Activated CD4-positive, alpha-beta memory T cell treated with anti-CD3 and anti-CD28 coated beads for 36 hours (primary cell): Measurements from ENCODE around the gene PTGR2. TPM values are rescaled to one million over a fixed set of nuclear protein-coding genes. Genes with fewer than 3 reads are reported as not detected.

Experiments
- CTCF ChIA-PET: fragments of 350-600 bp; sonication (Branson Sonifier 250); formaldehyde crosslinking; loops from one replicate; lab custom pipeline; 2021; ENCODE audit warnings: antibody characterized with exemption, inconsistent platforms; lab: Charles Lee
- POLR2A ChIA-PET: fragments of 350-600 bp; sonication (Branson Sonifier 250); formaldehyde crosslinking; loops from one replicate; lab custom pipeline; 2021; ENCODE audit warnings: antibody characterized with exemption; lab: Charles Lee
- DNase-seq: peaks from one replicate; pipeline ENCODE4 v3.0.0-alpha.2; 2020
- H3K27ac Mint-ChIP-seq: one replicate; pipeline ENCODE4 v1.8.0; 2021; ENCODE audit warnings: mixed read lengths
- H3K27me3 Mint-ChIP-seq: one replicate; pipeline ENCODE4 v1.8.0; 2021; ENCODE audit warnings: mixed read lengths
- H3K36me3 Mint-ChIP-seq: one replicate; pipeline ENCODE4 v1.8.0; 2021; ENCODE audit warnings: mixed read lengths
- H3K4me1 Mint-ChIP-seq: one replicate; pipeline ENCODE4 v1.8.0; 2021; ENCODE audit warnings: low read depth, mixed read lengths
- H3K4me3 Mint-ChIP-seq: one replicate; pipeline ENCODE4 v1.8.0; 2021; ENCODE audit warnings: mild to moderate bottlenecking, mixed read lengths
- H3K9me3 Mint-ChIP-seq: one replicate; pipeline ENCODE4 v1.8.0; 2021; ENCODE audit warnings: mixed read lengths
- intact Hi-C: fragments of 100-400 bp; cut with micrococcal nuclease; formaldehyde crosslinking; loops from one replicate; pipeline ENCODE4 v1.15.1; 2023
- total RNA-seq, 2 experiments: library from RNA; stranded (reverse); gene quantifications; one replicate each; pipeline ENCODE4 v1.2.3, GENCODE V29; 2021

PTGR2 gene
- total RNA-seq: 10 to 100 TPM in 1 of 2 experiments, 1 to 10 TPM in 1; 9.9 to 10.3 TPM

DNA sequence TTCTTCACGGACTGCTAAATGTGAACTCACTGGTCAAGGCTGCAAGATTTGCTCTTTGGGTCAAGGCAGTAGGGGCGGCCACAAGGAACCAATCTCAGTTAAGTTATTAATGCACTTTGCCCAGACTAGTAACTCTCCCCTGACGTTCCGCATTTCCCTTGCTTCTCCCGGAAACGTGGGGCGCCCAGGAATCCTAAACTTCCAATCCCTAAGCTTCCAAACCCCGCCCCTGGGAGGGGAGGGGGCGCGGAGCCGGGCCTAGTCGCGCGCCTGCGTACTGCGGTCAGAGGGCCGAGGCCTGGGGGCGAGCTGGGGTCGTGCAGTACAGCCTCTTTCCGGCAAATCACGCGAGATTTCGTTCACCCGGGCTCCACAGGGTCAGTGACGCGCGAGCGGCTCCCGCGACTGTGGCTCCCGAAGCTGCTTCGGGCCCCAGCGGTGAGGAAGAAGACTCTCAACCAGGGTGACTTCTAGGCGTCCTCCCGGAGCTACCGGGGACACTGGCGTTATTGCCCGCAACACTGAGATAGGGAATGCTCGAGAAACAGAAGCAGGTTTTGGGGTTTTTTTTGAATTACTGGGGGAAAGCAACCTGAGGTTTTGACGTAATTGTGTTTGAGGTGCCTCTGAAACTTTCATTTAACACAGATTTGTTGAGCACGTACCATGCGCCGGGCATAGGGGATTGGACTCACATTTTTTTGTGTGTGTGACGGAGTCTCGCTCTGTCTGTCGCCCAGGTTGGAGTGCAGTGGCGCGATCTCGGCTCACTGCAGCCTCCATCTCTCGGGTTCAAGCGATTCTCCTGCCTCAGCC, at the start of gene PTGR2:
PTGR2 (plus strand) TSS at position 265 of the 816 bp plus-strand sequence. CDS start 7,032 bp downstream, outside the sequence.
- peaks cover 6% of the 10 kb centered on the region for H3K36me3 Mint-ChIP-seq
- DNase-seq: peak; percentile 92
- intact Hi-C loops: loop anchor here (1.0 kb wide), 1 partner anchor 35 kb away; the partner anchor contains the start of gene ZNF410
- POLR2A ChIA-PET: interaction anchor here (0.6 to 2.9 kb wide), 6 partner anchors 13 to 123 kb away, joined by 3 to 10 read pairs (median 4); partner anchors contain the start of gene ZNF410
- CTCF ChIA-PET: interaction anchor here (0.8 to 1.5 kb wide), 7 partner anchors 25 to 93 kb away, joined by 3 to 5 read pairs (median 4); partner anchors contain the start of gene ZNF410
- peak within 1 kb of the TSS; percentile 98 for H3K27ac Mint-ChIP-seq
- no peaks in the 10 kb centered on the region for H3K9me3 Mint-ChIP-seq
- peaks cover 21% of the 10 kb centered on the region for H3K4me1 Mint-ChIP-seq
- peak within 1 kb of the TSS; percentile 98 for H3K4me3 Mint-ChIP-seq
- no peaks in the 10 kb centered on the region for H3K27me3 Mint-ChIP-seq

DNA sequence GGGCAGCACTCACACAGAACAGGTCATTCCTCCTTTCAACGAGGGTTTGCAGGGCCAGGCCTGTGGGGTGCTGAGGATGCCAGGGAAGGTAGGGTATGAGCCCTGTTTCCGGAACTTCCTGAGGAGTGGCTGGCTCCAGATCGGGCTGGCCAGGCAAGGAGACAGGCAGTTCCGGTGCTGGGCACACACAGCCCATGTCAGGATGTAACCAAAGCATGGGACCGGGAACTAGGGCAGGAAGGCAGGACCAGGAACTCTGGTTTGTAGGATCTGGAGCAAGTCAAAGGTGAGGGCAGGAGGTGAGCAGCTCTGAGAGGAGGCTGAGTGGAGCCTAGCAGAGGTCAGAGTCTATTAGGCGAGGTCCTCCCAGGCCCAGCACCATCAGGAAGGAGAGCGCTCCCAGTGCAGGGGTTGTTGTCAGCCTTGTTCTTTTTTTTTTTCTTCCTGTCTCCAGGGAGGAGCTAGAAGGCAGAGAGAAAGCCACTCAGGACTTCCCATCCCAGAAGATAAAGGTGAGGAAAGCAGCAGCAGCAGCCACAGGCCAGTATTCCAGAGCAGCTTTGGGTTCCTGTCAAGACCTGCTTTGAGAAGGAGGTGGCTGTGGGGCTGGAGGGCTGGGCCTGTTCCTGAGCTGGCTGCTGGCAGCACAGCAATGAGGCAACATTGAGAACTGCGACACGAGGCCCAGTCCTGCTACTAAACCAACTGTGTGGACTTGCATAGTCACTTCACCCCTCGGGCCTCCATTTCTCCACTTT, 49.0 kb upstream of the PTGR2 start:
- Mint-ChIP-seq H3K4me1 (no peaks in the 10 kb centered on the region), H3K36me3 (no peaks in the 10 kb centered on the region), H3K27me3 (no peaks in the 10 kb centered on the region), H3K9me3 (no peaks in the 10 kb centered on the region), H3K4me3 (no peak overlapping the region), H3K27ac (no peak overlapping the region)
- CTCF ChIA-PET: interaction anchor here (1.1 to 2.5 kb wide), 2 partner anchors 74 to 129 kb away, joined by 3 to 8 read pairs; no protein-coding TSS in a partner anchor
- no peak for DNase-seq
- POLR2A ChIA-PET: interaction anchor here (0.5 kb wide), 1 partner anchor 26 kb away, joined by 4 read pairs; no protein-coding TSS in a partner anchor
- intact Hi-C loops: no loop called here

DNA sequence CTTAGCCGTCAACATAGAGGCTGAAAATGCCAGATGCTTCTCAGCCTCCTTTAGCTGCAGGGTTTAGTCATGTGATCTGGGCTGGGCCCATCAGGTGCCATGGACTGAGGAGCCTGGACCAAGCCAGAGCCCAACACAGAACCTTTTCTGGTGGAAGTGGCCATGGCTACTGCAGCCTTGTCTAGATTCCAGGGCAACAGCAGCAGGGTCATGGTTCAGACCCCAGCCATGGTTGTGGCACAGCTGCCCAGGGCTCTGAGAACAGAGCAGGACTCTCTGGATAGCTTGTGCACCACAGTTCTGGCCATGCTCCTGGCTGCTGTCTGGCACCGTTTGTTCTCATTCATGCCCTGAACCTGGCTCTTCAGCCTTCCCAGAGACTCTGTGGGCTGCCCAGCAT, 47.0 kb upstream of the PTGR2 start:
- ChIA-PET POLR2A (no interaction called here), CTCF (interaction anchor here (0.5 to 0.6 kb wide), 2 partner anchors 11 to 12 kb away, joined by 3 read pairs; no protein-coding TSS in a partner anchor)
- no peaks in the 10 kb centered on the region for H3K4me1 Mint-ChIP-seq
- H3K36me3 Mint-ChIP-seq: no peaks in the 10 kb centered on the region
- no peaks in the 10 kb centered on the region for H3K27me3 Mint-ChIP-seq
- H3K9me3 Mint-ChIP-seq: no peaks in the 10 kb centered on the region
- intact Hi-C loops: no loop called here
- no peak overlapping the region for H3K27ac Mint-ChIP-seq
- H3K4me3 Mint-ChIP-seq: no peak overlapping the region
- DNase-seq: no peak

DNA sequence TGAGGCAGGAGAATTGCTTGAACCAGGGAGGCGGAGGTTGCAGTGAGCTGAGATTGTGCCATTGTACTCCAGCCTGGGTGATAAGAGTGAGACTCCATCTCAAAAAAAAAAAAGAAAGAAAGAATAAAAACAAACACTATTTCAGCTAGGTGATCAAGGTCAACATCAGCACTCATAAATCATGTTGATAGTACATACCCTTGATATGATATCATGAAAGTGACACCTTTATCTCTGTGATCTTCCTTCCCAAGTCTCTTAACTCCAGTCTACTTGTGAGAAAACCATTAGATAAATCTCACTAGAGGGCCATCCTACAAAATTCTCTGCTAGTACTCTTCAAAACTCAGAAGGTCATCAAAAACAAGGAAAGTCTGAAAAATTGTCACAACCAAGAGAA, 44.2 kb upstream of the PTGR2 start:
- no peak for DNase-seq
- peaks cover 7% of the 10 kb centered on the region for H3K4me1 Mint-ChIP-seq
- CTCF ChIA-PET: no interaction called here
- H3K9me3 Mint-ChIP-seq: no peaks in the 10 kb centered on the region
- intact Hi-C loops: no loop called here
- POLR2A ChIA-PET: no interaction called here
- no peaks in the 10 kb centered on the region for H3K36me3 Mint-ChIP-seq
- H3K4me3 Mint-ChIP-seq: no peak overlapping the region
- H3K27ac Mint-ChIP-seq: no peak overlapping the region
- no peaks in the 10 kb centered on the region for H3K27me3 Mint-ChIP-seq

DNA sequence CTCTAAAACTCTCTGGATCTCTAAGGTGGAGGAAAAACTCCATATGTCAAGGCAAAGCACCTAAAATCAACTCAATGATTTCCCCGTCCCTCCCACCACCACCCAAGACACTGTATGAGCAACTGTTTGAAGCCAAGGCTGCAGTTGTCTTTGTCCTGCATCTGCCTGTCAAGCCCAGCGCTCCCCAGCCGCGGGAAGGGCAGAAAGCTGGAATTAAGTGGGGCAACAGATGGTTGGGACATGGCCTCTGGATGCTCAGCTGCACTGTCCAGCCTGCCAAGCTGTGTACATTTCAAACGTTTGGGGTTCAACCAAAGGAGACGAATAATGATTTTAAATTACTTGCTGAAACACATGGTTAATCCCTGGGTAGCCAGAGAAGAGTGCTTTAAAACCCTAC, 42.2 kb upstream of the PTGR2 start:
- DNase-seq: no peak
- Mint-ChIP-seq H3K27me3 (no peaks in the 10 kb centered on the region), H3K4me1 (peaks cover 12% of the 10 kb centered on the region), H3K9me3 (no peaks in the 10 kb centered on the region), H3K4me3 (no peak overlapping the region), H3K27ac (no peak overlapping the region), H3K36me3 (no peaks in the 10 kb centered on the region)
- POLR2A ChIA-PET: no interaction called here
- intact Hi-C loops: no loop called here
- CTCF ChIA-PET: no interaction called here

DNA sequence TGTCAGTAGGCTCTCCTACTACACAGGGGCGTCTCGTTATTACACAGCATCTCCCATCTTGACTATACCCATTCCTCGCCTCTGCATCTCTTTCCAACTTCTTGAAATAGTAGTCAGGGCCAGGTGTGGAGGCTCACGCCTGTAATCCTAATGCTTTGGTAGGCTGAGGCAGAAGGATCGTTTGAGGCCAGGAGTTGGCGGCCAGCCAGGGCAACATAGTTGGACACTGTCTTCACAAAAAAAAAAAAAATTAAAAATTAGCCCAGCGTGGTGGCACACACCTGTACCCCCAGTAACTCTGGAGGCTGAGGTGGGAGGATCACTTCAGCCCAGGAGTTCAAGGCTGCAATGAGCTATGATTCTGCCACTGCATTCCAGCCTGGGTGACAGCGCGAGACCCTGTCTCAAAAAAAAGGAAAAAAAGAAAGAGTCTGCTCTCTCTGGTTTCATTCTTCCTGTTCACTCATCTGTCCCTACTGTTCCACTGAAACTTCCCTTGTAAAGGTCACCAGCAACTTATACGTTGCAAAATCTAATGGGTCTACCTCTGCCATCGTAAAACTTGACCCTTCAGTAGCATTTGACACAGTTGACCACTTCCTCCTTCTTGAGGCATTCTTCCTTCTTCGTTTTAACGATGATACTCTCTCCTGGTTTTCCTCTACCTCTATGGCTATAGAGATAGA, 41.0 kb upstream of the PTGR2 start:
- H3K9me3 Mint-ChIP-seq: no peaks in the 10 kb centered on the region
- no peak for DNase-seq
- no peak overlapping the region for H3K27ac Mint-ChIP-seq
- intact Hi-C loops: no loop called here
- no peaks in the 10 kb centered on the region for H3K36me3 Mint-ChIP-seq
- ChIA-PET CTCF (interaction anchor here (1.2 kb wide), 1 partner anchor 16 kb away, joined by 3 read pairs; no protein-coding TSS in a partner anchor), POLR2A (no interaction called here)
- H3K27me3 Mint-ChIP-seq: no peaks in the 10 kb centered on the region
- H3K4me1 Mint-ChIP-seq: peaks cover 14% of the 10 kb centered on the region
- H3K4me3 Mint-ChIP-seq: no peak overlapping the region

DNA sequence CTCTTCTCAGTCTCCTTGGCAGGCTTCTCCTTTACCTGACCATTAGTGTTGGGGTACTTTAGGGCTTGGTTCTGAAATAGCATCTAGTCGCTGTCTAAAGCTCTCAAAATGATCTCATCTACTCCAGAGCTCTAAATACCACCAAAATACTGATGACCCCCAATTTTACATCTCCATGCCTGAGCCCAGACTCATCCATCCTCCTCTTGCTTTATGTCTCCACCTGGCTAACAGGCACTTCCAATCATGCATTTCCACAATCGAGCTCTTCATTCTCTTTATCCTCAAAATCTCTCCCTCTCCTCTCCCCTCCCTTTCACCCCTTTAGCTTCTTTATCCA, 40.5 kb upstream of the PTGR2 start:
- intact Hi-C loops: no loop called here
- H3K27ac Mint-ChIP-seq: no peak overlapping the region
- H3K9me3 Mint-ChIP-seq: no peaks in the 10 kb centered on the region
- H3K4me1 Mint-ChIP-seq: peaks cover 14% of the 10 kb centered on the region
- no peaks in the 10 kb centered on the region for H3K36me3 Mint-ChIP-seq
- H3K27me3 Mint-ChIP-seq: no peaks in the 10 kb centered on the region
- ChIA-PET POLR2A (interaction anchor here (0.6 kb wide), 1 partner anchor 685 kb away, joined by 3 read pairs; no protein-coding TSS in a partner anchor), CTCF (interaction anchor here (1.2 kb wide), 1 partner anchor 15 kb away, joined by 3 read pairs; no protein-coding TSS in a partner anchor)
- no peak for DNase-seq
- H3K4me3 Mint-ChIP-seq: no peak overlapping the region

DNA sequence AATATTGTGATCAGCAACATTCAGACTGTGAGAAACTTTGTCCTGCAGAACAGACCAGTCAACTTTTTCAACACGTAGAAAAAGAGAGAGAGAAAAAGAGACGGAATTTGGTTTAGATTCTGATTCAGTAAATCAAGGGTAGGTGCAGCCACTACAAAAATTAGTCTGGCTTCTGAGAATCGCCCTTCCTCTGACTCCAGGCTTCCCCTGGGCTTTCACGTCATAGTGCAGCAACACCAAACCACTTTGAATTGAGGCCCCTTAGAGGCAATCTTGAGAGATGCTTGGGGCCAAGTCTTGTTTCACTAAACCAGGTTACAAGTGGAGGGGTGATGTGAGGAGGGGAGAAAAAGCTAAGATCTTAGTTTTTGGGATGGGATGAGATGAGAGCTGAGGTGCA, 37.5 kb upstream of the PTGR2 start:
- Mint-ChIP-seq H3K36me3 (no peaks in the 10 kb centered on the region), H3K27ac (peak overlapping the region; percentile 63), H3K4me1 (peaks cover 14% of the 10 kb centered on the region), H3K4me3 (no peak overlapping the region), H3K9me3 (no peaks in the 10 kb centered on the region), H3K27me3 (no peaks in the 10 kb centered on the region)
- POLR2A ChIA-PET: interaction anchor here (0.6 to 0.9 kb wide), 4 partner anchors 8 to 93 kb away, joined by 3 read pairs; no protein-coding TSS in a partner anchor
- intact Hi-C loops: no loop called here
- CTCF ChIA-PET: interaction anchor here (0.6 kb wide), 3 partner anchors 12 to 87 kb away, joined by 3 to 4 read pairs (median 4); no protein-coding TSS in a partner anchor
- DNase-seq: peak; percentile 53

DNA sequence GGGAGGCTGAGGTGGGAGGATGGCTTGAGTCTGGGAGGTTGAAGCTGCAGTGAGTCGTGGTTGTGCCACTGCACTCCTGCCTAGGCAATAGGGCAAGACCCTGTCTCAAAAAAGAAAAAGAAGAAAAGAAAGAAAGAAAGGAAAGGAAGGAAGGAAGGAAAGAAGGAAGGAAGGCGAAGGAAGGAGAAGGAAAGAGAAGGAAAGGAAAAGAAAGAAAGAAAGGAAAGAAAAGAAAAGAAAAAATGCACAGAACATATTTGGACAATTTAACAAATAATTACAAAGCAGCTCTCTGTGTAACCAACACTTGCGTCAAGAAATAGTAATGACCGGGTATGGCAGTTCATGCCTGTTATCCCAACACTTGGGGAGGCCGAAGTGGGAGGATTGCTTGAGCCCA, 35.8 kb upstream of the PTGR2 start:
- POLR2A ChIA-PET: no interaction called here
- H3K27ac Mint-ChIP-seq: no peak overlapping the region
- intact Hi-C loops: no loop called here
- H3K9me3 Mint-ChIP-seq: no peaks in the 10 kb centered on the region
- no peaks in the 10 kb centered on the region for H3K36me3 Mint-ChIP-seq
- no peak overlapping the region for H3K4me3 Mint-ChIP-seq
- no peaks in the 10 kb centered on the region for H3K27me3 Mint-ChIP-seq
- H3K4me1 Mint-ChIP-seq: peaks cover 13% of the 10 kb centered on the region
- CTCF ChIA-PET: interaction anchor here (0.6 to 2.8 kb wide), 3 partner anchors 11 to 87 kb away, joined by 3 to 12 read pairs (median 7); no protein-coding TSS in a partner anchor
- DNase-seq: no peak

DNA sequence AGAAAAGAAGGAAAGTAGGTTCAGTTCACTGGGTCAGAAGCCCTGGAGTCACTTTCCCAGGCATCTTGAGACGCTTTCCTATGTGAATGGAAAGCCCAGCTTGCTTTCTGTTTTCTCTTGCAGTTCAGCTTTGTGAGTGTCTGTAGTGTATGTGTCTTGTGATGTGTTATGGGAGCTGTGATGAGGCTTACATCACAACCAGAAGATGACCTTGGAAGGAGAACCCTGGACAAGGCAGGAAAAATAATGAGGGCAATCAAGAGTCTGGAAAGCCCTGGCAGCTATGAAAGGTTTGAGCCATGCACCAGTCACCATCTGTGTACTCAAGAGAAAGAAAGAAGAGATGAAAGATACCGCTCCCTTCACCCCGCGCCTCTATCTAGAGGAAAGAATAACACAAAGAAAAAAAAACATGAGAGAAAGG, 35.2 kb upstream of the PTGR2 start:
- intact Hi-C loops: no loop called here
- no peaks in the 10 kb centered on the region for H3K36me3 Mint-ChIP-seq
- peaks cover 8% of the 10 kb centered on the region for H3K4me1 Mint-ChIP-seq
- ChIA-PET CTCF (interaction anchor here (0.6 to 2.8 kb wide), 5 partner anchors 10 to 87 kb away, joined by 3 to 12 read pairs (median 4); no protein-coding TSS in a partner anchor), POLR2A (no interaction called here)
- DNase-seq: no peak
- no peaks in the 10 kb centered on the region for H3K9me3 Mint-ChIP-seq
- no peak overlapping the region for H3K4me3 Mint-ChIP-seq
- H3K27ac Mint-ChIP-seq: no peak overlapping the region
- H3K27me3 Mint-ChIP-seq: no peaks in the 10 kb centered on the region

DNA sequence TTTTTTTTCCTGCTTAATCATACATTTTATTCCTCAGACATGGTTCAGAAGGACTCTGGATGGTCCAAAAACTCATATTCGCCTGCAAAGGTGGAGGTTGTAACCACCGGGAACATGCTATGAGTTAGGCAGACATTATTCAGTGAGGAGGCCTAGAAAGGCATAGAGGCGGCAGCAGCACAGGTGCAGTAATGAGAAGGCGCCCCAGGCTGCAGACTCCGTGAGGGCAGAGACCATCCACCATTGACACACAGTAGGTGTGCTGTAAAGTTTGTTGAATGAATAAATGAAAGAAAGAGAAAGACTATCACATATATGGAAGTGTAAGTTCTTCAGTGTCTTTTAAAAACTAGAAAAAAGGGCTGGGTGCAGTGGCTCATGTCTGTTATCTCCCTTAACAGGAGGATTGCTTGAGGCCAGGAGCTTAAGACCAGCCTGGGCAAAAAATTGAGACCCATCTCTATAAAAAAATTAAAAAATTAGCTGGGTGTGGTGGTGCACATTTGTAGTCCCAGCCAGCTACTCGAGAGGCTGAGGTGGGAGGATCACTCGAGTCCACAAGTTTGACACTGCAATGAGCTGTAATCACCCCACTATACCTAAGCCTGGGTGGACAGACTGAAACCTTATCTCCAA, 34.5 kb upstream of the PTGR2 start:
- Mint-ChIP-seq H3K27ac (no peak overlapping the region), H3K27me3 (no peaks in the 10 kb centered on the region), H3K4me1 (peaks cover 7% of the 10 kb centered on the region), H3K4me3 (no peak overlapping the region), H3K36me3 (no peaks in the 10 kb centered on the region), H3K9me3 (no peaks in the 10 kb centered on the region)
- intact Hi-C loops: no loop called here
- no peak for DNase-seq
- CTCF ChIA-PET: interaction anchor here (0.7 to 2.8 kb wide), 4 partner anchors 9 to 88 kb away, joined by 3 to 12 read pairs (median 6); no protein-coding TSS in a partner anchor
- POLR2A ChIA-PET: no interaction called here
